ENCODE results near the gene ZDHHC19. TPM values are rescaled to one million over a fixed set of nuclear protein-coding genes. Genes with fewer than 3 reads are reported as not detected.
A peak's percentile ranks its signal among the peaks of the same experiment; 100 is the strongest.
"Not testable (repeated sequence)": the region's sequence is repeated elsewhere in the genome, so short reads cannot be mapped to it uniquely, and the experiment has no call there.

The ZDHHC19 gene
- polyA plus RNA-seq, 6 donors from 2014 or later, result 4.7 to 39.3 (median 13.1) TPM

- H3K27ac Mint-ChIP-seq, result no peak overlapping the region
- DNase-seq (no peak), ATAC-seq (ENCODE audit: low read depth in 2 of 2) (no peak)
- H3K27me3 Mint-ChIP-seq, result no peaks in the 10 kb centered on the region
- peaks cover 14 to 25% (median 17%) of the 10 kb centered on the region in 3 donors for H3K4me1 Mint-ChIP-seq
- no peak overlapping the region for H3K4me3 Mint-ChIP-seq
- H3K36me3 Mint-ChIP-seq, result no peaks in the 10 kb centered on the region
- H3K9me3 Mint-ChIP-seq, result no peaks in the 10 kb centered on the region
Measured at GRCh38 chr3:196175722-196176121, 35.5 kb downstream of the ZDHHC19 start.

- H3K4me1 Mint-ChIP-seq, result peaks cover 15 to 25% (median 17%) of the 10 kb centered on the region in 3 donors
- DNase-seq (no peak), ATAC-seq (ENCODE audit: low read depth in 2 of 2) (no peak)
- no peaks in the 10 kb centered on the region for H3K27me3 Mint-ChIP-seq
- H3K36me3 Mint-ChIP-seq, result no peaks in the 10 kb centered on the region
- H3K4me3 Mint-ChIP-seq, result no peak overlapping the region
- H3K9me3 Mint-ChIP-seq, result no peaks in the 10 kb centered on the region
- H3K27ac Mint-ChIP-seq, result no peak overlapping the region
Measured at GRCh38 chr3:196175116-196175625, 36.0 kb downstream of the ZDHHC19 start.

GRCh38 chr3:196174652-196175051 lies 36.5 kb downstream of the ZDHHC19 start:
- Mint-ChIP-seq H3K27ac (peak overlapping the region in 1 of 6 donors; percentile 67), H3K36me3 (no peaks in the 10 kb centered on the region), H3K4me3 (no peak overlapping the region), H3K4me1 (peaks cover 9 to 20% (median 12%) of the 10 kb centered on the region in 3 donors), H3K27me3 (no peaks in the 10 kb centered on the region), H3K9me3 (no peaks in the 10 kb centered on the region)
- no peak for ATAC-seq (ENCODE audit: low read depth in 2 of 2)
- no peak for DNase-seq

- DNase-seq; H3K27me3 Mint-ChIP-seq; H3K9me3 Mint-ChIP-seq; H3K4me1 Mint-ChIP-seq; ATAC-seq (ENCODE audit: low read depth in 2 of 2); H3K36me3 Mint-ChIP-seq; H3K4me3 Mint-ChIP-seq: not testable (repeated sequence)
- peak overlapping the region in 2 of 6 donors; percentile 29 to 39 for H3K27ac Mint-ChIP-seq
Measured at GRCh38 chr3:196170296-196170695, 40.9 kb downstream of the ZDHHC19 start.

GRCh38 chr3:196169836-196170240 lies 41.4 kb downstream of the ZDHHC19 start:
- Mint-ChIP-seq H3K9me3 (no peaks in the 10 kb centered on the region), H3K4me3 (no peak overlapping the region), H3K36me3 (no peaks in the 10 kb centered on the region), H3K27me3 (no peaks in the 10 kb centered on the region), H3K27ac (no peak overlapping the region), H3K4me1 (peaks cover 4 to 6% (median 5%) of the 10 kb centered on the region in 3 donors)
- ATAC-seq (ENCODE audit: low read depth in 2 of 2) (no peak), DNase-seq (no peak)

- no peak for ATAC-seq (ENCODE audit: low read depth in 2 of 2)
- H3K9me3 Mint-ChIP-seq, result no peaks in the 10 kb centered on the region
- no peaks in the 10 kb centered on the region for H3K27me3 Mint-ChIP-seq
- no peak overlapping the region for H3K27ac Mint-ChIP-seq
- peak overlapping the region in 1 of 8 donors; percentile 52 for H3K4me3 Mint-ChIP-seq
- H3K4me1 Mint-ChIP-seq, result peaks cover 4 to 6% (median 5%) of the 10 kb centered on the region in 3 donors
- H3K36me3 Mint-ChIP-seq, result no peaks in the 10 kb centered on the region
- no peak for DNase-seq
Measured at GRCh38 chr3:196168808-196169391, 42.3 kb downstream of the ZDHHC19 start.

GRCh38 chr3:196166741-196167140 lies 44.5 kb downstream of the ZDHHC19 start:
- Mint-ChIP-seq H3K27ac (no peak overlapping the region), H3K4me1 (peaks cover 4 to 8% (median 5%) of the 10 kb centered on the region in 3 donors), H3K4me3 (no peak overlapping the region)

GRCh38 chr3:196165850-196166249 lies 45.4 kb downstream of the ZDHHC19 start:
- ATAC-seq (ENCODE audit: low read depth in 2 of 2) (no peak), DNase-seq (no peak)
- Mint-ChIP-seq H3K4me3 (no peak overlapping the region), H3K9me3 (no peaks in the 10 kb centered on the region), H3K27ac (no peak overlapping the region), H3K36me3 (no peaks in the 10 kb centered on the region), H3K27me3 (no peaks in the 10 kb centered on the region), H3K4me1 (peaks cover 3 to 5% (median 3%) of the 10 kb centered on the region in 3 donors)

More at GRCh38 chr3:196166741-196167140, 44.5 kb downstream of the ZDHHC19 start:
- DNase-seq (no peak), ATAC-seq (ENCODE audit: low read depth in 2 of 2) (no peak)
- H3K27me3 Mint-ChIP-seq, result no peaks in the 10 kb centered on the region
- H3K36me3 Mint-ChIP-seq, result no peaks in the 10 kb centered on the region
- no peaks in the 10 kb centered on the region for H3K9me3 Mint-ChIP-seq

- not testable (repeated sequence) for H3K36me3 Mint-ChIP-seq; ATAC-seq (ENCODE audit: low read depth in 2 of 2); H3K27me3 Mint-ChIP-seq; DNase-seq; H3K27ac Mint-ChIP-seq; H3K4me1 Mint-ChIP-seq; H3K9me3 Mint-ChIP-seq; H3K4me3 Mint-ChIP-seq
Measured at GRCh38 chr3:196165006-196165575, 46.1 kb downstream of the ZDHHC19 start.

GRCh38 chr3:196164576-196164975 lies 46.6 kb downstream of the ZDHHC19 start:
- Mint-ChIP-seq H3K27ac (no peak overlapping the region), H3K4me1 (peaks cover 11 to 15% (median 12%) of the 10 kb centered on the region in 3 donors), H3K4me3 (no peak overlapping the region), H3K27me3 (no peaks in the 10 kb centered on the region), H3K9me3 (no peaks in the 10 kb centered on the region), H3K36me3 (no peaks in the 10 kb centered on the region)
- DNase-seq (no peak), ATAC-seq (ENCODE audit: low read depth in 2 of 2) (no peak)

- no peaks in the 10 kb centered on the region for H3K9me3 Mint-ChIP-seq
- H3K27ac Mint-ChIP-seq, result peak overlapping the region in 1 of 6 donors; percentile 70
- DNase-seq (no peak), ATAC-seq (ENCODE audit: low read depth in 2 of 2) (no peak)
- no peak overlapping the region for H3K4me3 Mint-ChIP-seq
- H3K36me3 Mint-ChIP-seq, result no peaks in the 10 kb centered on the region
- no peaks in the 10 kb centered on the region for H3K27me3 Mint-ChIP-seq
- peaks cover 11 to 17% (median 14%) of the 10 kb centered on the region in 3 donors for H3K4me1 Mint-ChIP-seq
Measured at GRCh38 chr3:196163666-196164493, 47.3 kb downstream of the ZDHHC19 start.

GRCh38 chr3:196163212-196163611 lies 48.0 kb downstream of the ZDHHC19 start:
- no peaks in the 10 kb centered on the region for H3K27me3 Mint-ChIP-seq
- ATAC-seq (ENCODE audit: low read depth in 2 of 2), result no peak
- no peaks in the 10 kb centered on the region for H3K9me3 Mint-ChIP-seq
- no peaks in the 10 kb centered on the region for H3K36me3 Mint-ChIP-seq
- H3K27ac Mint-ChIP-seq, result peak overlapping the region in 2 of 6 donors; percentile 14 to 70
- no peak overlapping the region for H3K4me3 Mint-ChIP-seq
- DNase-seq, result no peak
- peaks cover 11 to 17% (median 14%) of the 10 kb centered on the region in 3 donors for H3K4me1 Mint-ChIP-seq

GRCh38 chr3:196162679-196163078 lies 48.5 kb downstream of the ZDHHC19 start:
- H3K9me3 Mint-ChIP-seq, result no peaks in the 10 kb centered on the region
- H3K36me3 Mint-ChIP-seq, result no peaks in the 10 kb centered on the region
- no peak for ATAC-seq (ENCODE audit: low read depth in 2 of 2)
- peaks cover 11 to 17% (median 14%) of the 10 kb centered on the region in 3 donors for H3K4me1 Mint-ChIP-seq
- DNase-seq, result no peak
- H3K27me3 Mint-ChIP-seq, result no peaks in the 10 kb centered on the region
- no peak overlapping the region for H3K27ac Mint-ChIP-seq
- no peak overlapping the region for H3K4me3 Mint-ChIP-seq

Measured in naive B cell (primary cell).